Astrocyte of the cerebellum (primary cell): ENCODE results near the gene SLC1A3.

Experiments
- DNase-seq: peaks from one replicate; pipeline ENCODE4 v3.0.0-alpha.2; 2011; ENCODE audit warnings: low read depth
- H3K4me3 ChIP-seq: 2 replicates; pipeline ENCODE4 v1.5.1; 2011; ENCODE audit warnings: mild to moderate bottlenecking, low read depth, low read length, moderate library complexity
- CTCF ChIP-seq: IDR thresholded peaks from 2 replicates; pipeline ENCODE4 v1.5.1; 2012; ENCODE audit warnings: low read length, low read depth, moderate library complexity, mild to moderate bottlenecking; ENCODE audit errors: missing control alignments
- in situ Hi-C: cut with HindIII; loops from 2 replicates; pipeline ENCODE4 v1.10.0; 2017; ENCODE audit warnings: low sequenced_read_pairs

SLC1A3 gene

GRCh38 chr5:36644727-36645126 lies 38.3 kb downstream of the SLC1A3 start:
- in situ Hi-C loops: no loop called here
- H3K4me3 ChIP-seq: no peak overlapping the region
- no peak for TF ChIP-seq CTCF
- DNase-seq: no peak

DNA sequence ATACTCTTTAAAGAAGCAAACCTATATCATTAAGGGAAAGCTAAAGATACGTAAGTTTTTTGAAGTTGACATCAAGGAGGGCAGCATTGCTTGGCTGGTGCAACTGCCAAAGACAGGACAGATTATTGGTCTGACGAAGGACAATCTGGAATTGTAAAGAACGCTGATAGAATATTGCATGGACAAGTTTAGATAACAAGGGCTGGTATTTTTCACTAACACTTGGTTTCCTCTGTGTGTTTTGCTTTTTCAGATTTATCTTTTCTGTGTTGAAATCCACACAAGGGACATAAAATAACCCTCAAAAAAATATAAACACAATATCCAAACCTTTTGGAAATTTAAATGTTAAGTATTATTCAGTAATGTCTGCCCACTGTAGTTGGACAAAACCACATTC lies 39.7 kb downstream of the SLC1A3 start:
- no peak for TF ChIP-seq CTCF
- in situ Hi-C loops: no loop called here
- DNase-seq: no peak
- H3K4me3 ChIP-seq: no peak overlapping the region

DNA sequence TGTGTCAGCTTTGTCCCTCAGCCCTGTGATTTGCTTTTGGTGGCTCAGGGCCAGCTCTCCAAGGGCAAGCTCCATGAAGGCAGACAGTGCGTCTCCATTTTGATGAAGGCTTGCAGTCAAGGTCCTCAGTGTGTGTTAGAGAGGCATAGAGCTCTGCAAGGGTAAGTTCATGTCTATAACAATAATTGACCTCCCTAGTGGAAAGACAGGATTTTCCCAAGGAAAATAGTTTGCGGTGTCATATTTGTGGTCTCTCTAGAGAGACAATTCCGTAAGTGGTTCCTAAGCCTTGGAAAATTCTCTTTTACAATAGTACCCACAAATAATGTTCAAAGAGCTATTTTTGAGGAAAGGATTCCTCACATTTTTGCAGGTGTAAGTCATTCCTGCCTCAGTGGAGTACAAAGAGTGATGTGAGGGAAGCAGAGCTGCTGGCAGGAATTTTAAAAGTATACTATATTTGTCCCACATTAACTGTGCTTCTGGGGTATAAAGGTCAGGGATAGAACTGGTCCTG lies 40.2 kb downstream of the SLC1A3 start:
- DNase-seq: peak; percentile 34
- in situ Hi-C loops: no loop called here
- no peak for TF ChIP-seq CTCF
- no peak overlapping the region for H3K4me3 ChIP-seq

GRCh38 chr5:36647046-36647445 lies 40.6 kb downstream of the SLC1A3 start:
- no peak overlapping the region for H3K4me3 ChIP-seq
- DNase-seq: no peak
- in situ Hi-C loops: no loop called here
- no peak for TF ChIP-seq CTCF

DNA sequence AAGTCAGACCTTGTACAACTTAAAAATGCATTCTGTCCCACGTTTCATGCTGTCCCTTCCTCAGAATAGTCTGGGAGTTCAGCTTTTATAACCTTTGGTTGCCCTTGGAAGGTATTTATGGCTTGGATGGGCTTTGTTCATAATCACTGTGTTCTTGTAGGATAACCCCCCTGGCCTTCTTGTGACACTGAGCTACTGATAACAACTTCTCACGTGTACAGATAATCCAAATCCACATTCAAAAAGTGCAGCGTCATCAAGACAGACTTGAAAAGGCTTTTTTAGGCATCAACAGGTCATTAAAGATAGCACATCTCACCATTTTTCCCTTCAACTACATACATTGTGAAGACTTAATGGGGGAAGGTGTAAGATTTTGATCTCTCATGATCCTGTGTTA lies 42.0 kb downstream of the SLC1A3 start:
- no peak for TF ChIP-seq CTCF
- H3K4me3 ChIP-seq: no peak overlapping the region
- DNase-seq: no peak
- in situ Hi-C loops: no loop called here

DNA sequence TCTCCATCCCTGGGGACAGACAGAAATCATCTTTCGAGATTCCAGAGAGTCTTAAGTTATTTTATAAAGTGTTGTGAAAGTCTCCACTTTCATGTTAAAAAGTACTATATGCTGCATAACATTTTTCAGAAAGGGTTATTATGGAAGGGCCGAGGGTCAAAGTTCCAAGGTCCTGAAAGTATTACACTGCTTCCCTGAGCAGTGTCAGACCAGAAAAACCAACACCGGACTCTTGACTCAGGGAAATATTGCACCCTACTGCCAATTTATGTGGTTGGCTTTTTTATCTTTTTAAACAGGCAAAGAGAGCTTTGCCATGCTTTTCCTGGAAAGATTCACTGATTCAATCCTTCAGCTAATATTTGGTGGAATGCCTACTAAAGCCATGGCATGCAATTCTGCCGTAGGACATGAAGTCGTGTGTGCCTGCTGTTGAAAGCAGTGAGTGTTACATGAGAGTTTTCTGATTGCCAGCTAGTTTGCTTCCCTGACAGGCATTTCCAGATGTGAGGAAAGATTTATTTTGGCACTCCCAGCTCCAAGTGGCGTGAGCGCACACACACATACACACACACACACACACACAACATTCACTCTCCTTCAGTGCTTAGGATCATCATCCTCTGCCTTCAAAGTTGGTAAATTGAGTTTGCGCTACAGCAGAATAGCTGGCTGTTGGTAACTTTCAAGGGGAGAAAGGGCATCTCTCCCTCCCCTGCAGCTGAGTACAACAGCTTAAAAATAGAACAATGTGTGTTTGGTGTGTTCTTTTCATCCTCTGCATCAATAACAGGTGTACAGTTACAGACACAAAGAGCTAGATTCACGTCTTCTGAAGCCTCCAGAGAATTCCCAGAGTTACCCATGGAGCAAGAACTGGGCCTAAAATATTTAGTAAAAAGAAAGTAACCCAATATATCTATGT lies 45.6 kb downstream of the SLC1A3 start:
- in situ Hi-C loops: no loop called here
- no peak for TF ChIP-seq CTCF
- DNase-seq: no peak
- no peak overlapping the region for H3K4me3 ChIP-seq
